HepG2 (cell line): ENCODE results near the gene GRK3. TPM values are rescaled to one million over a fixed set of nuclear protein-coding genes. Genes with fewer than 3 reads are reported as not detected.
A peak's percentile ranks its signal among the peaks of the same experiment; 100 is the strongest.

Experiments used
- NR2F6 ChIP-seq, 2 experiments: IDR thresholded peaks; 2 replicates each; pipeline ENCODE4 v1.6.1; 2016; ENCODE audit warnings: antibody characterized with exemption in 1 of 2, mild to moderate bottlenecking in 1 of 2
- RELA ChIP-seq: sonication (generic); formaldehyde crosslinking; IDR thresholded peaks from 2 replicates; pipeline ENCODE4 v1.4.0; 2020; ENCODE audit warnings: missing genetic modification reagents
- SAP130 ChIP-seq: IDR thresholded peaks from 2 replicates; pipeline ENCODE4 v1.6.1; 2016; ENCODE audit warnings: low read depth
- SNAPC2 ChIP-seq: sonication (generic); formaldehyde crosslinking; IDR thresholded peaks from 2 replicates; pipeline ENCODE4 v1.8.1; 2022; ENCODE audit warnings: mild to moderate bottlenecking, missing genetic modification reagents
- SRF ChIP-seq: IDR thresholded peaks from 2 replicates; pipeline ENCODE4 v1.6.1; 2011; ENCODE audit warnings: mild to moderate bottlenecking, low read depth, low read length, moderate library complexity
- ZBTB49 ChIP-seq: sonication (generic); formaldehyde crosslinking; IDR thresholded peaks from 2 replicates; pipeline ENCODE4 v1.4.0; 2020; ENCODE audit warnings: missing genetic modification reagents, borderline replicate concordance
- ZNF281 ChIP-seq: sonication (generic); formaldehyde crosslinking; IDR thresholded peaks from 2 replicates; pipeline ENCODE4 v1.4.0; 2020; ENCODE audit warnings: missing genetic modification reagents, borderline replicate concordance
- ZNF841 ChIP-seq: sonication (generic); formaldehyde crosslinking; IDR thresholded peaks from 2 replicates; pipeline ENCODE4 v1.8.1; 2023; ENCODE audit warnings: missing genetic modification reagents, borderline replicate concordance
- polyA plus RNA-seq, 8 experiments: library from polyadenylated mRNA; depleted of rRNA in 3 of 8; stranded (reverse) in 7 of 8; unstranded in 1 of 8; fragments of >200 nt; fragmentation: Illumina TruSeq in 4 of 8; extraction: Trizol in 4 of 8; gene quantifications; 2 replicates each; pipeline versions ENCODE4 v1.2.1 to v1.2.3, GENCODE V29; 2011 to 2016; ENCODE audit warnings: low read depth in 4 of 8, missing spikeins in 1 of 8, mixed read lengths in 1 of 8; ENCODE audit not compliant: insufficient read depth in 1 of 8
- total RNA-seq, 5 experiments: library from RNA; depleted of rRNA; stranded (reverse); fragments of >200 nt; fragmentation: Illumina TruSeq; extraction: Trizol; gene quantifications; 2 replicates each; pipeline ENCODE4 v1.2.3, GENCODE V29; 2016; ENCODE audit warnings: low read depth in 1 of 5
- TF ChIP-seq, protein P1 (sequence below): sonication (generic); formaldehyde crosslinking; IDR thresholded peaks from 2 replicates; pipeline ENCODE4 v1.9.0; 2021; ENCODE audit warnings: missing genetic modification reagents, mild to moderate bottlenecking, borderline replicate concordance
- TF ChIP-seq, protein P2 (sequence below): IDR thresholded peaks from 2 replicates; pipeline ENCODE4 v1.6.1; 2016; ENCODE audit warnings: missing compliant biosample characterization, missing genetic modification reagents, borderline replicate concordance

The GRK3 gene
- total and polyA plus RNA-seq, 2 of the 13 experiments (the other 11 are each of a cell fraction or from before 2014, with no cell fraction given) = 8.5 to 16.7 TPM

- TF ChIP-seq SAP130 (CRISPR knock-in tag) (0 out of 2 replicates have a peak, but pooled peaks have one; percentile 2), SRF (0 out of 2 replicates have a peak, but pooled peaks have one; percentile 22), SNAPC2 (CRISPR knock-in tag) (no peak), RELA (CRISPR knock-in tag) (no peak), ZNF281 (peak; percentile 41; the same call in 1 of the 2 replicates), NR2F6 (IDR thresholded peaks at IDR 0.05) (peak; percentile 48), NR2F6 (CRISPR knock-in tag; IDR thresholded peaks at IDR 0.05) (no peak; the same call in 1 of the 2 replicates), ZBTB49 (no peak), ZNF841 (CRISPR knock-in tag) (no peak)
- TF ChIP-seq, protein P1, sequence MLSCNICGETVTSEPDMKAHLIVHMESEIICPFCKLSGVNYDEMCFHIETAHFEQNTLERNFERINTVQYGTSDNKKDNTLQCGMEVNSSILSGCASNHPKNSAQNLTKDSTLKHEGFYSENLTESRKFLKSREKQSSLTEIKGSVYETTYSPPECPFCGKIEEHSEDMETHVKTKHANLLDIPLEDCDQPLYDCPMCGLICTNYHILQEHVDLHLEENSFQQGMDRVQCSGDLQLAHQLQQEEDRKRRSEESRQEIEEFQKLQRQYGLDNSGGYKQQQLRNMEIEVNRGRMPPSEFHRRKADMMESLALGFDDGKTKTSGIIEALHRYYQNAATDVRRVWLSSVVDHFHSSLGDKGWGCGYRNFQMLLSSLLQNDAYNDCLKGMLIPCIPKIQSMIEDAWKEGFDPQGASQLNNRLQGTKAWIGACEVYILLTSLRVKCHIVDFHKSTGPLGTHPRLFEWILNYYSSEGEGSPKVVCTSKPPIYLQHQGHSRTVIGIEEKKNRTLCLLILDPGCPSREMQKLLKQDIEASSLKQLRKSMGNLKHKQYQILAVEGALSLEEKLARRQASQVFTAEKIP (CRISPR knock-in tag) = no peak
- TF ChIP-seq, protein P2, sequence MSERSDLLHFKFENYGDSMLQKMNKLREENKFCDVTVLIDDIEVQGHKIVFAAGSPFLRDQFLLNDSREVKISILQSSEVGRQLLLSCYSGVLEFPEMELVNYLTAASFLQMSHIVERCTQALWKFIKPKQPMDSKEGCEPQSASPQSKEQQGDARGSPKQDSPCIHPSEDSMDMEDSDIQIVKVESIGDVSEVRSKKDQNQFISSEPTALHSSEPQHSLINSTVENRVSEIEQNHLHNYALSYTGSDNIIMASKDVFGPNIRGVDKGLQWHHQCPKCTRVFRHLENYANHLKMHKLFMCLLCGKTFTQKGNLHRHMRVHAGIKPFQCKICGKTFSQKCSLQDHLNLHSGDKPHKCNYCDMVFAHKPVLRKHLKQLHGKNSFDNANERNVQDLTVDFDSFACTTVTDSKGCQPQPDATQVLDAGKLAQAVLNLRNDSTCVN (CRISPR knock-in tag) = peak; percentile 99
Observed at GRCh38 chr22:25554689-25555088, 9.8 kb upstream of the GRK3 start (continued).
